ENCODE measurements around the gene KLK5.

DNA sequence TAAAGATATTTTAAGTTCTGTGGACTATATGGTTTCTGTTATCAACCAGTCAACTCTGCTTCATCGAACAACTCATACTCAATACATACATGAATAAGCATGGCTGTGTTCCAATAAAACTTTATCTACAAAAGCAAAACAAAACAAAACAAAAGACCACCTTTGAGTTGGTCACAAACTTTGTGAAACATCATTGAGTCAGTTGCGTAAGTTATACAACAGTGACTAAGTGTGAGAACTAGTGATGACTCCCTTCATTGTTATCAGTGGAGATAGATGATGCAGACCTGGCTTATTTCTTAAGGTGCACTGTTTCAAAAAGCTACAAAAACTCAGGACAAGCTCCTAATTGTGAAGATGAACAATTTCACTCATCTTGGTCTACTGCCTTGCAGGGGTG lies 27.1 kb downstream of the KLK5 start:
- no peak for TF ChIP-seq CTCF (IDR thresholded peaks at IDR 0.05)
- no peak for TF ChIP-seq EZH2phosphoT487 (IDR thresholded peaks at IDR 0.05)
